Esophagus squamous epithelium (tissue), 5 donors: ENCODE measurements around the gene OR2G2. TPM values are rescaled to one million over a fixed set of nuclear protein-coding genes. Genes with fewer than 3 reads are reported as not detected.

Experiments used
- DNase-seq: peaks from one replicate; lab custom pipeline; 2025; lab: John Stamatoyannopoulos, UW
- H3K27ac ChIP-seq, 4 donors: fragments of 200-600 bp; sonication (generic); one replicate each; pipeline ENCODE4 v1.5.1; 2016 to 2019; ENCODE audit warnings: mild to moderate bottlenecking in 1 of 4
- H3K27me3 ChIP-seq, 4 donors: fragments of 200-600 bp; sonication (generic); 1 replicate in 3 of 4; 2 replicates in 1 of 4; pipeline versions ENCODE4 v1.5.1 to v1.6.0; 2017 to 2021; ENCODE audit warnings: antibody characterized with exemption in 1 of 4
- H3K36me3 ChIP-seq, 3 donors: fragments of 200-600 bp; sonication (generic); one replicate each; pipeline ENCODE4 v1.5.1; 2016 to 2019
- H3K4me1 ChIP-seq, 3 donors: fragments of 200-600 bp; sonication (generic); one replicate each; pipeline ENCODE4 v1.5.1; 2017 to 2019
- H3K4me3 ChIP-seq, 4 donors: fragments of 200-600 bp; sonication (generic); 1 replicate in 3 of 4; 2 replicates in 1 of 4; pipeline ENCODE4 v1.5.1; 2016 to 2019; ENCODE audit warnings: mild to moderate bottlenecking in 2 of 4, moderate library complexity in 1 of 4
- H3K9me3 ChIP-seq, 3 donors: fragments of 200-600 bp; sonication (generic); one replicate each; pipeline ENCODE4 v1.5.1; 2016 to 2019
- POLR2A ChIP-seq, 4 donors: fragments of 450-650 bp; IDR thresholded peaks; one replicate each; pipeline ENCODE4 v1.6.1; 2017; ENCODE audit warnings: antibody characterized with exemption in 4 of 4, mild to moderate bottlenecking in 4 of 4, moderate library complexity in 3 of 4
- WGBS, 2 donors: methylation state at CpG; one replicate each; pipeline ENCODE4 v1.1.5; 2018; 5-methylcytosine and 5-hydroxymethylcytosine counted together
- intact Hi-C: fragments of 100-400 bp; cut with DNase I; formaldehyde crosslinking; loops from one replicate; pipeline ENCODE4 v1.15.0; 2022
- total RNA-seq, 4 donors: library from RNA; depleted of rRNA; stranded (reverse); fragments of >200 nt; gene quantifications; one replicate each; pipeline ENCODE4 v1.1.0, GENCODE V29; 2016
- TF ChIP-seq, protein P1 (sequence below), 6 experiments: fragments of 450-650 bp in 4 of 6; fragments of 200-600 bp in 2 of 6; sonication (generic) in 2 of 6; IDR thresholded peaks; one replicate each; pipeline ENCODE4 v1.5.1; 2016 to 2019; ENCODE audit warnings: antibody characterized with exemption in 6 of 6, mild to moderate bottlenecking in 4 of 6, moderate library complexity in 4 of 6
- donor health status: DM: yes; HTN: yes; CAD: no.

Gene OR2G2
- total RNA-seq, 4 donors from 2014 or later = not detected

GRCh38 chr1:247578946-247579460 lies 9.2 kb upstream of the OR2G2 start:
- Histone ChIP-seq H3K36me3 (no peaks in the 10 kb centered on the region), H3K27me3 (no peaks in the 10 kb centered on the region), H3K4me3 (no peak overlapping the region), H3K27ac (no peak overlapping the region), H3K4me1 (no peaks in the 10 kb centered on the region), H3K9me3 (no peaks in the 10 kb centered on the region)
- DNase-seq = no peak
- 70 to 88% methylated on average over 3 to 5 of the region's 5 CpGs for WGBS, 2 donors
- intact Hi-C loops = no loop called here
- TF ChIP-seq POLR2A (IDR thresholded peaks at IDR 0.05) = no peak
- TF ChIP-seq, protein P1, sequence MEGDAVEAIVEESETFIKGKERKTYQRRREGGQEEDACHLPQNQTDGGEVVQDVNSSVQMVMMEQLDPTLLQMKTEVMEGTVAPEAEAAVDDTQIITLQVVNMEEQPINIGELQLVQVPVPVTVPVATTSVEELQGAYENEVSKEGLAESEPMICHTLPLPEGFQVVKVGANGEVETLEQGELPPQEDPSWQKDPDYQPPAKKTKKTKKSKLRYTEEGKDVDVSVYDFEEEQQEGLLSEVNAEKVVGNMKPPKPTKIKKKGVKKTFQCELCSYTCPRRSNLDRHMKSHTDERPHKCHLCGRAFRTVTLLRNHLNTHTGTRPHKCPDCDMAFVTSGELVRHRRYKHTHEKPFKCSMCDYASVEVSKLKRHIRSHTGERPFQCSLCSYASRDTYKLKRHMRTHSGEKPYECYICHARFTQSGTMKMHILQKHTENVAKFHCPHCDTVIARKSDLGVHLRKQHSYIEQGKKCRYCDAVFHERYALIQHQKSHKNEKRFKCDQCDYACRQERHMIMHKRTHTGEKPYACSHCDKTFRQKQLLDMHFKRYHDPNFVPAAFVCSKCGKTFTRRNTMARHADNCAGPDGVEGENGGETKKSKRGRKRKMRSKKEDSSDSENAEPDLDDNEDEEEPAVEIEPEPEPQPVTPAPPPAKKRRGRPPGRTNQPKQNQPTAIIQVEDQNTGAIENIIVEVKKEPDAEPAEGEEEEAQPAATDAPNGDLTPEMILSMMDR (IDR thresholded peaks at IDR 0.05) = no peak

DNA sequence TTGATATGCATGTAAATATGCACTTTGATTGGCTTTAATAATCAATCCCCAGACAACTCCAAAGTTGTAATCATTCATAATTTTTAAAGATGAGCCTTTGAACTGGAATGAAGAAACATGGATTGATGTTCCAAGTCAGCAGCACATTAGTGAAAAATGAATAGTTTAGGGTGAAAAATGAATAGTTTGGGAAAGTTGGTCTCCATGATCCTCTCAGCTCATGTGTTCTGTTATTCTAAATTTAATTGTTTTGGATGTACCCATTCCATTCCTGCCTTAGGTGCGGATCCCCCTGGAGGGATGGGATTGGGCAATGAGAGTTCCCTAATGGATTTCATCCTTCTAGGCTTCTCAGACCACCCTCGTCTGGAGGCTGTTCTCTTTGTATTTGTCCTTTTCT lies 17.1 kb downstream of the OR2G2 start, which contains the start of gene OR2G3:
OR2G3 (plus strand) TSS at position 301 of the 400 bp plus-strand sequence; CDS start at position 301, 0 bp downstream.
- no peak for DNase-seq
- 62 to 64% methylated on average over 2 of the region's 2 CpGs for WGBS, 2 donors
- no peaks in the 10 kb centered on the region for H3K27me3 ChIP-seq
- TF ChIP-seq POLR2A (IDR thresholded peaks at IDR 0.05) = no peak
- TF ChIP-seq, protein P1 (IDR thresholded peaks at IDR 0.05) = no peak
- intact Hi-C loops = no loop called here
- H3K27ac ChIP-seq = no peak within 1 kb of the TSS
- H3K4me1 ChIP-seq = no peaks in the 10 kb centered on the region
- no peak within 1 kb of the TSS for H3K4me3 ChIP-seq
- no peaks in the 10 kb centered on the region for H3K9me3 ChIP-seq
- no peaks in the 10 kb centered on the region for H3K36me3 ChIP-seq

DNA sequence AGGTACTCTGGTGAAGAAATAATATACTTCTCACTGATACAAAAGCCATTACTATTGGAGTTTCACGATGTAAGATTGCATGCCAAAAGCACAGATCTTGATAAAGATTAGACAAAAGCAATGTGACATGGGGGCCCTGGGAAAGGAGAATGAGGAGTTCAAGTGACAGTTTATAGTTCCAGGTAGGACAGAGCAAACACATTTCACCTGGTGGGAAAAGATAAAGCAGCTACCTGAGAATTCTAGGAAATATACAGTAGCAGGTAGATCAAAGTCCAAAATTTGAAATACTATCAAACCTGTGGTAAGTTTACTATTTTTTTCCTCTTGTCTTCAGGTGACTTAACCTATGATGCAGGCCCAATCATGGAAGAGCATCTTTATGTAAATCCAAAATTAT lies 25.2 kb downstream of the OR2G2 start:
- no peak overlapping the region for H3K27ac ChIP-seq
- no peak for DNase-seq
- H3K27me3 ChIP-seq = no peaks in the 10 kb centered on the region
- H3K36me3 ChIP-seq = no peaks in the 10 kb centered on the region
- TF ChIP-seq POLR2A (IDR thresholded peaks at IDR 0.05) = no peak
- TF ChIP-seq, protein P1 (IDR thresholded peaks at IDR 0.05) = no peak
- intact Hi-C loops = no loop called here
- H3K4me1 ChIP-seq = no peaks in the 10 kb centered on the region
- 33 to 50% methylated on average over 1 of the region's 1 CpG for WGBS, 2 donors
- no peak overlapping the region for H3K4me3 ChIP-seq
- no peaks in the 10 kb centered on the region for H3K9me3 ChIP-seq

- no peaks in the 10 kb centered on the region for H3K4me1 ChIP-seq
- no peaks in the 10 kb centered on the region for H3K27me3 ChIP-seq
- H3K4me3 ChIP-seq = no peak overlapping the region
- intact Hi-C loops = no loop called here
- 78 to 90% methylated on average over 3 to 4 of the region's 5 CpGs for WGBS, 2 donors
- TF ChIP-seq, protein P1 (IDR thresholded peaks at IDR 0.05) = no peak
- TF ChIP-seq POLR2A (IDR thresholded peaks at IDR 0.05) = no peak
- H3K9me3 ChIP-seq = no peaks in the 10 kb centered on the region
- H3K36me3 ChIP-seq = no peaks in the 10 kb centered on the region
- no peak overlapping the region for H3K27ac ChIP-seq
- no peak for DNase-seq
Observed at GRCh38 chr1:247614625-247615024, 26.5 kb downstream of the OR2G2 start.

DNA sequence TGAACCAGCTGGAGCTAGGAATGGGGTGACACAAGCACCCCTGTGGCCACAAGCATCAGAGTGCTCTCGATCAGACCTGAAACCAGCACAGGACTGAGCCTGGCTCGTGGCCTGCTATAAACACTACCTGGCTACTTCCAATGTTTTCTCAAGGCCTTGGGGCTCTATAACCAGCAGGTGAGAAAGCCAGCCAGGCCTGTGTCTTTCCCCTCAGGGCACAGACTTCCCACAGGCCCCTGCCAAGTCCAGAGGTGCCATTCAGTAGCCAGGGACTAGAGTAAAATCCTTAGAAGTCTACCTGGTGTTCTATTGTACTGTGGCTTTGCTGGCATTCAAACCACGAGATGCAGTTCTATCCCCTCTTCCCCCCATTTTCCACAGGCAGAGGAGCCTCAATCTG lies 39.8 kb downstream of the OR2G2 start:
- intact Hi-C loops = no loop called here
- DNase-seq = no peak
- Histone ChIP-seq H3K36me3 (no peaks in the 10 kb centered on the region), H3K4me1 (no peaks in the 10 kb centered on the region), H3K27ac (no peak overlapping the region), H3K9me3 (no peaks in the 10 kb centered on the region), H3K27me3 (no peaks in the 10 kb centered on the region), H3K4me3 (no peak overlapping the region)
- TF ChIP-seq POLR2A (IDR thresholded peaks at IDR 0.05) = no peak
- TF ChIP-seq, protein P1 (IDR thresholded peaks at IDR 0.05) = no peak
- 31 to 40% methylated on average over 3 of the region's 3 CpGs for WGBS, 2 donors
